ENCODE data around the gene NIT1.

NIT1 gene

GRCh38 chr1:161159087-161159912 lies 41.4 kb downstream of the NIT1 start, which contains the start of gene USP21:
Gene USP21, plus strand, starts transcription at chr1:161159500. Its CDS starts 1,141 bp downstream, at chr1:161160641.
- peak; percentile 97 for DNase-seq

- DNase-seq: no peak
These were observed 42.0 kb downstream of the NIT1 start for GRCh38 chr1:161159913-161160243.

- DNase-seq: no peak
These were observed 42.8 kb downstream of the NIT1 start for GRCh38 chr1:161160671-161161145.

DNA sequence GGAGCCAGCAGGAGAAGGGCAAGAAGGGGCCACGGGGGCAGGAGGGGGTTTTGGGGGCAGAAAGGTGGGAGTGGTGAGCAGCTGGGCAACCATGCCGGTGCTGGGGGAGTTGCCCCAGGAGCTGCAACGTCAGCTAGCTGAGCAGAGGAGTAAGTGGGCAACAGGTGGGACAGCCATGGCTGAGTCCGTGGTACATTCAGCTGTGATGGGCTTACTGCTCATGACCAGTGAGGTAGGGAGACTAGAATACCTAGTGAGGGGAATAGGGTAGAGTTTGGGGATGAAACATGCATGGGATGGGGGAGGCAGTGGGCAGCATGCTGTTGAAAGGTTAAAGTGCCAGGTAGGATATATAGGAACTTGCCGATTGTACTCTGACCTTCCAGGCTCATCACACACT lies 43.7 kb downstream of the NIT1 start:
- no peak for DNase-seq

DNA sequence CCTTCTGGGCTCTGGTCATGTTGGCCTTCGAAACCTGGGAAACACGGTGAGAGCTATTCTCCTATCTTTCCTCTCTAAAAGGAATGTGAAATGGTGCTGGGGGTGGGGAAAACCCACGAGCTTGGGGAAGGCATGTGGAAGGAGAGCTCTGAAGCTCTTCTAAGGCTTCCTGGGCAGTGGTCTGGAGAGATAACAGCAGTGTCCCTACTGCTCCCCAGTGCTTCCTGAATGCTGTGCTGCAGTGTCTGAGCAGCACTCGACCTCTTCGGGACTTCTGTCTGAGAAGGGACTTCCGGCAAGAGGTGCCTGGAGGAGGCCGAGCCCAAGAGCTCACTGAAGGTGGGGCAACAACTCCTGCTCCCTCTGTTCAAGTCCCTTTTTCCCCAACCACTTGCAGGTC lies 44.1 kb downstream of the NIT1 start:
- DNase-seq: no peak

- no peak for DNase-seq
These were observed 44.9 kb downstream of the NIT1 start for GRCh38 chr1:161162806-161163205.

DNA sequence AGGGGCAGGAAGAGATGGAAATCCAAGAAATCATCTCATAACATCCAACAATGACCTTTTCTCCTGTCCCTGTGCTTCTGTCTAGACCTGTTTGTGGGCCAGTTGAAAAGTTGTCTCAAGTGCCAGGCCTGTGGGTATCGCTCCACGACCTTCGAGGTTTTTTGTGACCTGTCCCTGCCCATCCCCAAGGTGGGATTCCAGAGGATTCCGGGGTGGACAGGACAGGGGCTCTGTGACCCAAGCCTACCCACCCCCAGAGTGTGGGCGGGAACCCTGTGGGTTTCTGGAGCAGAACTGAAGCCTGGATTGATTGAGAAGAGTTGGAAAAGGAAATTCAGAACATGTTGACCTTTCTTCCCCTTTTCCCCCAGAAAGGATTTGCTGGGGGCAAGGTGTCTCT lies 45.9 kb downstream of the NIT1 start:
- DNase-seq: no peak

DNA sequence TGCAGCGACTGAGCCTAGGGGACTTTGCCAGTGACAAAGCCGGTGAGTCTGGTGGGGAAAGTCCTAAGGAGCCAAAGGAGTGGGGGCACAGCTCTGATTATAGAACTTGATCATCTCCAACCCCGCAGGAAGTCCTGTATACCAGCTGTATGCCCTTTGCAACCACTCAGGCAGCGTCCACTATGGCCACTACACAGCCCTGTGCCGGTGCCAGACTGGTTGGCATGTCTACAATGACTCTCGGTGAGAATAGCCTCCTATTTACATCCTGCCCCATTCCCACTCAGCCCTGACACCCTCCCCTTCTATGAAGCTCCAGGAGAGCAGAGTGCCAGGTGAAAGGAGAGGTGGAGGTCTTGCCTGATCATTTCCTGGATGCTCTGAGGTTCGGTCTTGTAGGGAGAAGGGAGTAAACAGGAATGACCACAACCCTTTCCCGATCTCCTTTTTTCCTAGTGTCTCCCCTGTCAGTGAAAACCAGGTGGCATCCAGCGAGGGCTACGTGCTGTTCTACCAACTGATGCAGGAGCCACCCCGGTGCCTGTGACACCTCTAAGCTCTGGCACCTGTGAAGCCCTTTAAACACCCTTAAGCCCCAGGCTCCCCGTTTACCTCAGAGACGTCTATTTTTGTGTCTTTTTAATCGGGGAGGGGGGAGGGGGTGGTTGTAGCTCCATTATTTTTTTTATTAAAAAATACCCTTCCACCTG lies 47.2 kb downstream of the NIT1 start:
- DNase-seq: no peak

DNA sequence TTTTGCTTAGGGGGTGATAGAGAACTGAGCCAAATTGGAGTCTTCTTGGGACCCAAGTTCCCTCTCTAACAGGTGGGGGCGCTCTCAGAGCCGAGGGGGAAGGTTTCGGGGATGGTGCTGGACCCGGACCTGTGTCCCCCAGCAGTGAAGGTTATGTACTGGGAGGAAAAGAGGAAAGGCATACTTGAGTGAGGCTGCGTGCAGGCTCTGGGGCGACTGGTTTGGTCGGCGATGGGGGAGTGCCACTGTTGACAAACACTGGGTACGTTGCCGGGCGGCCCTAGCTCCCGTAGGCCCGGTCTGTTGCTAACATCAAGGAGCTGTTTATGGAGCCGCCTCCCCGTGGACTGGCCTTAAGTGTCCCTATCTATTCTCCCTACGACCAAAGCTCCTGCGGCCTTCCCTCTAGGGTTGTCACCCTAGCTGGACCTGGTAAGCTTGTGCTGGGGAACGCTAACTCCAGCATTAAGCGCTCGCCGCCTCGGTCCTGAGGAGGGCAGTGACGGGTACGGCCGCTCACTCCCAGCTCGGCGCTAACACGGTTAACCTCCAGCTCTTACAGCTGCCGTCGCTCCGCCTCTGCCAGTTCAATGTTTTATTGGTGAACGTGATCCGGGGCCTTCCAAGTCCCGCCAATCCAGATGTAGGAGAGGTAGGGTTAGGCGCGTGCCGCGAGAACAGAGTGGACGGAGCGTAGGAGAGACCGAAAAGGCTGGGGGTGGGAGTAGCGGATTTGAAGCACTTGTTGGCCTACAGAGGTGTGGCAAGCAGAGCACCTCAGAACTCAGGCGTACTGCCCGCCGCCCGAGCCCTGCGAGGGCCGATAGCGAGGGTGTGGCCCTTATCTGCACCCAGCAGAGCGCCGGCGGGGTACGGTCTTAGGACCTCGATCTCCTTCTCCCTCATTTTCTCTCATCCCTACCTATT lies 48.1 kb downstream of the NIT1 start, which contains the start of gene PPOX:
PPOX (plus strand) TSS at position 685 of the 927 bp plus-strand sequence. CDS start 422 bp downstream, outside the sequence.
- peak; percentile 99 for DNase-seq

- DNase-seq: peak; percentile 63
These were observed 49.0 kb downstream of the NIT1 start for GRCh38 chr1:161166669-161167548.

DNA sequence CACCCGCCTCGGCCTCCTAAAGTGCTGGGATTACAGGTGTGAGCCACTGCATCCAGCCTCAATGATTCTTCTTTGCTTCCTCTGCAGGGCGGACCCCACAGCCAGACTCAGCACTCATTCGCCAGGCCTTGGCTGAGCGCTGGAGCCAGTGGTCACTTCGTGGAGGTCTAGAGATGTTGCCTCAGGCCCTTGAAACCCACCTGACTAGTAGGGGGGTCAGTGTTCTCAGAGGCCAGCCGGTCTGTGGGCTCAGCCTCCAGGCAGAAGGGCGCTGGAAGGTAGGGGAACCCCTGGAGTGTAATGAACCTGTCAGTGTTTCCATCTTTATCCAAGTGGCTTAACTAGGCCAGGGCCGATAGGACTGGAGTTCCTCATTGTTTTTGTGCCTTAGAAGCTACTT lies 51.0 kb downstream of the NIT1 start:
- no peak for DNase-seq
